Caco-2 (cell line): ENCODE measurements around the gene AQP6. TPM values are rescaled to one million over a fixed set of nuclear protein-coding genes. Genes with fewer than 3 reads are reported as not detected.

Source experiments
- BruUV-seq: library from RNA; stranded (reverse); fragments of 400-500 nt; replicated peaks from 2 replicates; lab custom pipeline; 2021; lab: Mats Ljungman, UMichigan
- CTCF ChIA-PET: fragments of 300-600 bp; sonication (Branson Sonifier 250); formaldehyde crosslinking; loops from one replicate; lab custom pipeline; 2022; ENCODE audit warnings: antibody characterized with exemption; lab: Charles Lee
- POLR2A ChIA-PET: fragments of 300-600 bp; sonication (Branson Sonifier 250); formaldehyde crosslinking; loops from one replicate; lab custom pipeline; 2022; ENCODE audit warnings: antibody characterized with exemption; lab: Charles Lee
- DNase-seq, 2 experiments: peaks; one replicate each; pipeline versions ENCODE4 v3.0.0 to v3.0.0-alpha.2; 2020 to 2022
- H3K27me3 ChIP-seq: replicated peaks from 2 replicates; pipeline ENCODE4 v1.6.0; 2011; ENCODE audit warnings: low read length; ENCODE audit not compliant: control insufficient read depth, insufficient read depth
- H3K36me3 ChIP-seq: 2 replicates; pipeline ENCODE4 v1.5.1; 2011; ENCODE audit warnings: low read length; ENCODE audit not compliant: control insufficient read depth, insufficient read depth
- H3K4me1 ChIP-seq: fragments of 250-450 bp; sonication (Bioruptor Pico); 2 replicates; pipeline ENCODE4 v1.5.1; 2020; ENCODE audit warnings: mild to moderate bottlenecking
- H3K4me3 ChIP-seq: 2 replicates; pipeline ENCODE4 v1.5.1; 2011; ENCODE audit warnings: low read depth, mild to moderate bottlenecking, control low read depth, low read length
- H3K9me3 ChIP-seq: fragments of 250-450 bp; sonication (Bioruptor Pico); 2 replicates; pipeline ENCODE4 v1.5.1; 2020; ENCODE audit warnings: mild to moderate bottlenecking, moderate library complexity
- H3K27ac Mint-ChIP-seq: one replicate; pipeline ENCODE4 v1.8.0; 2022; ENCODE audit warnings: mixed read lengths; ENCODE audit not compliant: unreplicated experiment
- H3K27me3 Mint-ChIP-seq: one replicate; pipeline ENCODE4 v1.8.0; 2022; ENCODE audit warnings: mixed read lengths; ENCODE audit not compliant: insufficient read depth, unreplicated experiment
- H3K36me3 Mint-ChIP-seq: one replicate; pipeline ENCODE4 v1.8.0; 2022; ENCODE audit warnings: mild to moderate bottlenecking, mixed read lengths; ENCODE audit not compliant: insufficient read depth, unreplicated experiment
- H3K4me1 Mint-ChIP-seq: one replicate; pipeline ENCODE4 v1.8.0; 2022; ENCODE audit warnings: low read depth, mixed read lengths; ENCODE audit not compliant: unreplicated experiment
- H3K4me3 Mint-ChIP-seq: one replicate; pipeline ENCODE4 v1.8.0; 2022; ENCODE audit warnings: mild to moderate bottlenecking, moderate library complexity, mixed read lengths; ENCODE audit not compliant: unreplicated experiment
- H3K9me3 Mint-ChIP-seq: one replicate; pipeline ENCODE4 v1.8.0; 2022; ENCODE audit warnings: mixed read lengths; ENCODE audit not compliant: unreplicated experiment
- intact Hi-C: fragments of 100-400 bp; cut with micrococcal nuclease; formaldehyde crosslinking; loops from one replicate; pipeline ENCODE4 v1.10.0; 2022; ENCODE audit not compliant: unreplicated experiment
- total RNA-seq: library from RNA; stranded (reverse); gene quantifications from 2 replicates; pipeline ENCODE4 v1.2.3, GENCODE V29; 2022
- TF ChIP-seq, protein P1 (sequence below), 2 experiments: fragments of 200-600 bp in 1 of 2; IDR thresholded peaks; 1 replicate in 1 of 2; 2 replicates in 1 of 2; pipeline versions ENCODE4 v1.5.1 to v1.8.0; 2011 to 2022; ENCODE audit warnings: antibody characterized with exemption in 1 of 2, control low read depth in 1 of 2, inconsistent platforms in 1 of 2, low read depth in 1 of 2, low read length in 1 of 2, mild to moderate bottlenecking in 1 of 2, moderate library complexity in 1 of 2; ENCODE audit not compliant: insufficient read depth in 1 of 2, severe bottlenecking in 1 of 2, unreplicated experiment in 1 of 2

AQP6 gene
- total RNA-seq, 1 experiment from 2014 or later: not detected

GRCh38 chr12:50025187-50026059 is 52.7 kb downstream of the AQP6 start, which contains the start of gene RACGAP1:
Gene RACGAP1, minus strand, starts transcription at chr12:50025494. Its CDS starts 8,779 bp downstream, at chr12:50016715.
- H3K27me3 ChIP-seq: no peaks in the 10 kb centered on the region
- peak; percentile 99 for DNase-seq
- Mint-ChIP-seq H3K9me3 (no peaks in the 10 kb centered on the region), H3K4me1 (peaks cover 21% of the 10 kb centered on the region), H3K36me3 (peaks cover 17% of the 10 kb centered on the region), H3K27ac (peak within 1 kb of the TSS; percentile 92), H3K27me3 (no peaks in the 10 kb centered on the region), H3K4me3 (peak within 1 kb of the TSS; percentile 86)
- H3K9me3 ChIP-seq: no peaks in the 10 kb centered on the region
- ChIA-PET CTCF (interaction anchor here (0.6 to 2.0 kb wide), 5 partner anchors 12 to 158 kb away, joined by 3 to 12 read pairs (median 6); no protein-coding TSS in a partner anchor), POLR2A (interaction anchor here (0.5 to 1.4 kb wide), 12 partner anchors 11 to 543 kb away, joined by 3 to 8 read pairs (median 4); partner anchors contain the start of genes NCKAP5L and SMARCD1)
- H3K4me1 ChIP-seq: peaks cover 4% of the 10 kb centered on the region
- TSS peak; percentile 80 for BruUV-seq
- peak within 1 kb of the TSS; percentile 70 for H3K4me3 ChIP-seq
- intact Hi-C loops: loop anchor here (1.0 kb wide), 1 partner anchor 86 kb away; no protein-coding TSS in a partner anchor
- TF ChIP-seq, protein P1, sequence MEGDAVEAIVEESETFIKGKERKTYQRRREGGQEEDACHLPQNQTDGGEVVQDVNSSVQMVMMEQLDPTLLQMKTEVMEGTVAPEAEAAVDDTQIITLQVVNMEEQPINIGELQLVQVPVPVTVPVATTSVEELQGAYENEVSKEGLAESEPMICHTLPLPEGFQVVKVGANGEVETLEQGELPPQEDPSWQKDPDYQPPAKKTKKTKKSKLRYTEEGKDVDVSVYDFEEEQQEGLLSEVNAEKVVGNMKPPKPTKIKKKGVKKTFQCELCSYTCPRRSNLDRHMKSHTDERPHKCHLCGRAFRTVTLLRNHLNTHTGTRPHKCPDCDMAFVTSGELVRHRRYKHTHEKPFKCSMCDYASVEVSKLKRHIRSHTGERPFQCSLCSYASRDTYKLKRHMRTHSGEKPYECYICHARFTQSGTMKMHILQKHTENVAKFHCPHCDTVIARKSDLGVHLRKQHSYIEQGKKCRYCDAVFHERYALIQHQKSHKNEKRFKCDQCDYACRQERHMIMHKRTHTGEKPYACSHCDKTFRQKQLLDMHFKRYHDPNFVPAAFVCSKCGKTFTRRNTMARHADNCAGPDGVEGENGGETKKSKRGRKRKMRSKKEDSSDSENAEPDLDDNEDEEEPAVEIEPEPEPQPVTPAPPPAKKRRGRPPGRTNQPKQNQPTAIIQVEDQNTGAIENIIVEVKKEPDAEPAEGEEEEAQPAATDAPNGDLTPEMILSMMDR (IDR thresholded peaks at IDR 0.05; ENCODE audit: insufficient read depth in 1 of 2, low read depth in 1 of 2, low read length in 1 of 2, severe bottlenecking in 1 of 2, unreplicated experiment in 1 of 2): no peak
- H3K36me3 ChIP-seq: no peaks in the 10 kb centered on the region

DNA sequence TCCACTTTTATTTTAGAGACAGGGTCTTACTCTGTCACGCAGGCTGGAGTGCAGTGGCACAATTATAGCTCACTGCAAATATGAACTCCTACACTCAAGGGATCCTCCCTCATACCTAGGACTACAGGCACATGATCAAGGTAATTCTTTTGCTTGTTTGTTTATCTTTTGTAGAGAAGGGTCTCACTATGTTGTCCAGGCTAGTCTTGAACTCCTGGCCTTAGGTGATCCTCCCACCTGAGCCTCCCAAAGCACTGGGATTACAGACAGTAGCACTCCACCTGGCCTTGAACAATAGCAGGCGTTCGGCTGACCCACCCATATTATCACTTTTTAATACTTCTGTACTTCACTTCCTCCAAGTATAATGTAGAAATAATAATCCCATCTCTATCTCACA is 53.9 kb downstream of the AQP6 start:
- Mint-ChIP-seq H3K4me1 (peaks cover 21% of the 10 kb centered on the region), H3K27ac (no peak overlapping the region), H3K27me3 (no peaks in the 10 kb centered on the region), H3K9me3 (no peaks in the 10 kb centered on the region), H3K4me3 (no peak overlapping the region), H3K36me3 (peaks cover 17% of the 10 kb centered on the region)
- no peak overlapping the region for H3K4me3 ChIP-seq
- no peaks in the 10 kb centered on the region for H3K36me3 ChIP-seq
- CTCF ChIA-PET: interaction anchor here (0.7 kb wide), 1 partner anchor 13 kb away, joined by 3 read pairs; no protein-coding TSS in a partner anchor
- H3K4me1 ChIP-seq: peaks cover 4% of the 10 kb centered on the region
- TF ChIP-seq, protein P1 (IDR thresholded peaks at IDR 0.05; ENCODE audit: insufficient read depth in 1 of 2, low read depth in 1 of 2, low read length in 1 of 2, severe bottlenecking in 1 of 2, unreplicated experiment in 1 of 2): no peak
- no peaks in the 10 kb centered on the region for H3K9me3 ChIP-seq
- POLR2A ChIA-PET: no interaction called here
- intact Hi-C loops: no loop called here
- no peaks in the 10 kb centered on the region; the same call in 1 of the 2 replicates for H3K27me3 ChIP-seq
- BruUV-seq: no TSS peak
- no peak for DNase-seq

Other genes with a start within 250 kb of the AQP6 start
- 826 and 867 TPM in 2 replicates for gene TMBIM6, start 231.4 kb upstream of the AQP6 start, total RNA-seq
- gene NCKAP5L, start 144.5 kb upstream of the AQP6 start, total RNA-seq: 17.8 and 19.5 TPM in 2 replicates
- 5.7 and 6.6 TPM in 2 replicates for gene BCDIN3D, start 129.8 kb upstream of the AQP6 start, total RNA-seq
- gene FAIM2, start 69.0 kb upstream of the AQP6 start, total RNA-seq: 0.07 and 0.09 TPM in 2 replicates
- not detected in 2 replicates for gene AQP2, start 22.2 kb upstream of the AQP6 start, total RNA-seq
- gene AQP5, start 11.1 kb upstream of the AQP6 start, total RNA-seq: not detected in 2 replicates
- gene RACGAP1, start 52.5 kb downstream of the AQP6 start, total RNA-seq: 122 and 131 TPM in 2 replicates
- 15.6 and 17.8 TPM in 2 replicates for gene ASIC1, start 84.6 kb downstream of the AQP6 start, total RNA-seq
- gene SMARCD1, start 112.4 kb downstream of the AQP6 start, total RNA-seq: 142 and 158 TPM in 2 replicates
- gene GPD1, start 131.1 kb downstream of the AQP6 start, total RNA-seq: 1.5 and 1.9 TPM in 2 replicates
- 85.0 and 86.3 TPM in 2 replicates for gene COX14, start 139.3 kb downstream of the AQP6 start, total RNA-seq
- gene CERS5, start 194.4 kb downstream of the AQP6 start, total RNA-seq: 61.6 and 62.6 TPM in 2 replicates